Vagina (tissue), 2 donors: ENCODE data around the gene MGMT. TPM values are rescaled to one million over a fixed set of nuclear protein-coding genes. Genes with fewer than 3 reads are reported as not detected.

Experiments
- DNase-seq, 2 donors: peaks; one replicate each; pipeline ENCODE4 v3.0.0-alpha.2; 2017; ENCODE audit errors: extremely low spot score in 2 of 2
- H3K27ac ChIP-seq: fragments of 200-600 bp; sonication (generic); one replicate; pipeline ENCODE4 v1.5.1; 2019
- H3K27me3 ChIP-seq: fragments of 200-600 bp; sonication (generic); one replicate; pipeline ENCODE4 v1.5.1; 2019
- H3K36me3 ChIP-seq, 2 donors: fragments of 200-600 bp; sonication (generic); one replicate each; pipeline ENCODE4 v1.5.1; 2017 to 2019
- H3K4me1 ChIP-seq: fragments of 200-600 bp; sonication (generic); one replicate; pipeline ENCODE4 v1.5.1; 2019
- H3K4me3 ChIP-seq, 2 donors: fragments of 200-600 bp; sonication (generic); 1 replicate in 1 of 2; 2 replicates in 1 of 2; pipeline ENCODE4 v1.5.1; 2016 to 2019
- H3K9me3 ChIP-seq: fragments of 200-600 bp; sonication (generic); one replicate; pipeline ENCODE4 v1.5.1; 2019
- POLR2A ChIP-seq, 2 donors: fragments of 450-650 bp; IDR thresholded peaks; one replicate each; pipeline ENCODE4 v1.6.1; 2017; ENCODE audit warnings: antibody characterized with exemption in 2 of 2, mild to moderate bottlenecking in 2 of 2, moderate library complexity in 2 of 2
- POLR2AphosphoS5 ChIP-seq, 2 donors: sonication (generic); formaldehyde crosslinking; IDR thresholded peaks; one replicate each; pipeline ENCODE4 v1.9.0; 2017; ENCODE audit warnings: antibody characterized with exemption in 2 of 2, mild to moderate bottlenecking in 2 of 2, low read depth in 1 of 2; ENCODE audit not compliant: insufficient read depth in 1 of 2
- intact Hi-C: fragments of 100-400 bp; cut with DNase I; formaldehyde crosslinking; loops from one replicate; pipeline ENCODE4 v1.15.1; 2023
- total RNA-seq: library from RNA; depleted of rRNA; stranded (reverse); fragments of >200 nt; gene quantifications from one replicate; pipeline ENCODE4 v1.2.3, GENCODE V29; 2016
- TF ChIP-seq, protein P1 (sequence below), 3 experiments: fragments of 450-650 bp in 2 of 3; fragments of 200-600 bp in 1 of 3; sonication (generic) in 1 of 3; IDR thresholded peaks; one replicate each; pipeline ENCODE4 v1.5.1; 2017 to 2019; ENCODE audit warnings: antibody characterized with exemption in 3 of 3, mild to moderate bottlenecking in 2 of 3, moderate library complexity in 2 of 3

The MGMT gene
- total RNA-seq, 1 donor from 2014 or later: 16.0 TPM

DNA sequence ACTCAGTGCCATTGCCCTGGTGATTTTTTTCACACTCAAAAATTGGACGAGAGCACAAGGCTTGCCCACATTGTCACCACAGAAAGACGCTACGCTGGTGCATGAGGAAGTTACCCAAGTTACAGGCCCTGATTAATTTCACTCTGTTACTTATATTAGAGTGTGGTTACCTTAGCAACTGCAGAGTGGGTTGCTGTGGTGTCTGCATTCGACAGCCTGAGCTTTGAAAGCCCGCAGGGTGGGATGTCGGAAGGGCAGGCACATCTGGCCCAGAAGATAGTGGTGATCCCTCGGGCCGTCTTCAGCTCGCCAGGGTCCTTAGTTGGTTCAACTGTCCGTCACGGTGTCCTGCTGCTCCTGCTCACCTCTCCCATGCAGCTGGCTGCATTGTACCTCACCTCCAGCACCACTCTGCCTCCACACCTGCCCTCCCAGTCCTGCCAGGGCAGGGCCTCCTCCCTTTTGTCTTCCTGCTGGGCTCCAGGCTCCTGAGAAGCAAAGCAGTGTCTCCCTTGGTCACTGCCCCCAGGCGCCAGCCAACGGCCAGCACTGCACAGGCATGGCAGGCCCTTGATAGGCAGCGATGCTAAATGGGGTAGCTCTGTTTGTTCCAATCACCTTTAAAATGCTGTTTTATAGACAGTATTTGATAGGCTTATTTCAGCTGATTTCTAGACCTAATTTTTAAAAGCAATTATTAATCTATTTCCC, 329.8 kb downstream of the MGMT start:
- no peak for DNase-seq

DNA sequence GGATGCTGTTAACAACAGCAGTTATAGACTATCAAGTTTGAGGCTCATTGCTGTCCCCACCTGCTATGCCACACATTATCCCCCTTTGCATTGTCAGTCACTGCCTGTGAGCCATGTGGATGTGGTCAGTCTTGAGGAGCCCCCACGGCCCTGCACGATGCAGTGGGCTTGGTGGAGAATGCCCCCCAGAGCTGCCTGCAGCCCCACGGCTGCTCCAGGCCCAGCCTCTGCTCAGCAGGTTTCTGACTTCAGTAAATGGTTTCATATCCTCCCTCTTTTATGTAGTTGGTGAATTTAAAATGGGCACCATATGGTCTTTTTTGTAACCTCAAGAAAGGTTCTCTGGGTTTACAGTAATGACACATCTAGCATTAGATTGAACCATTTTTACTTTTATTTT, 332.9 kb downstream of the MGMT start:
- intact Hi-C loops: no loop called here
- TF ChIP-seq POLR2A (IDR thresholded peaks at IDR 0.05) (no peak), POLR2AphosphoS5 (IDR thresholded peaks at IDR 0.05; ENCODE audit: insufficient read depth in 1 of 2, low read depth in 1 of 2) (no peak)
- TF ChIP-seq, protein P1, sequence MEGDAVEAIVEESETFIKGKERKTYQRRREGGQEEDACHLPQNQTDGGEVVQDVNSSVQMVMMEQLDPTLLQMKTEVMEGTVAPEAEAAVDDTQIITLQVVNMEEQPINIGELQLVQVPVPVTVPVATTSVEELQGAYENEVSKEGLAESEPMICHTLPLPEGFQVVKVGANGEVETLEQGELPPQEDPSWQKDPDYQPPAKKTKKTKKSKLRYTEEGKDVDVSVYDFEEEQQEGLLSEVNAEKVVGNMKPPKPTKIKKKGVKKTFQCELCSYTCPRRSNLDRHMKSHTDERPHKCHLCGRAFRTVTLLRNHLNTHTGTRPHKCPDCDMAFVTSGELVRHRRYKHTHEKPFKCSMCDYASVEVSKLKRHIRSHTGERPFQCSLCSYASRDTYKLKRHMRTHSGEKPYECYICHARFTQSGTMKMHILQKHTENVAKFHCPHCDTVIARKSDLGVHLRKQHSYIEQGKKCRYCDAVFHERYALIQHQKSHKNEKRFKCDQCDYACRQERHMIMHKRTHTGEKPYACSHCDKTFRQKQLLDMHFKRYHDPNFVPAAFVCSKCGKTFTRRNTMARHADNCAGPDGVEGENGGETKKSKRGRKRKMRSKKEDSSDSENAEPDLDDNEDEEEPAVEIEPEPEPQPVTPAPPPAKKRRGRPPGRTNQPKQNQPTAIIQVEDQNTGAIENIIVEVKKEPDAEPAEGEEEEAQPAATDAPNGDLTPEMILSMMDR (IDR thresholded peaks at IDR 0.05): no peak
- no peaks in the 10 kb centered on the region for H3K4me1 ChIP-seq
- H3K4me3 ChIP-seq: no peak overlapping the region
- no peaks in the 10 kb centered on the region for H3K27me3 ChIP-seq
- no peaks in the 10 kb centered on the region for H3K9me3 ChIP-seq
- H3K36me3 ChIP-seq: no peaks in the 10 kb centered on the region
- no peak overlapping the region for H3K27ac ChIP-seq
- peak in 1 of 2 donors; percentile 2 for DNase-seq

More for the DNA sequence above, 329.8 kb downstream of the MGMT start:
- H3K4me1 ChIP-seq: no peaks in the 10 kb centered on the region
- H3K27me3 ChIP-seq: no peaks in the 10 kb centered on the region
- no peak overlapping the region for H3K27ac ChIP-seq
- intact Hi-C loops: no loop called here
- H3K9me3 ChIP-seq: no peaks in the 10 kb centered on the region
- TF ChIP-seq, protein P1 (IDR thresholded peaks at IDR 0.05): no peak
- no peak for TF ChIP-seq POLR2A (IDR thresholded peaks at IDR 0.05)
- no peak for TF ChIP-seq POLR2AphosphoS5 (IDR thresholded peaks at IDR 0.05; ENCODE audit: insufficient read depth in 1 of 2, low read depth in 1 of 2)
- H3K36me3 ChIP-seq: no peaks in the 10 kb centered on the region
- H3K4me3 ChIP-seq: no peak overlapping the region

DNA sequence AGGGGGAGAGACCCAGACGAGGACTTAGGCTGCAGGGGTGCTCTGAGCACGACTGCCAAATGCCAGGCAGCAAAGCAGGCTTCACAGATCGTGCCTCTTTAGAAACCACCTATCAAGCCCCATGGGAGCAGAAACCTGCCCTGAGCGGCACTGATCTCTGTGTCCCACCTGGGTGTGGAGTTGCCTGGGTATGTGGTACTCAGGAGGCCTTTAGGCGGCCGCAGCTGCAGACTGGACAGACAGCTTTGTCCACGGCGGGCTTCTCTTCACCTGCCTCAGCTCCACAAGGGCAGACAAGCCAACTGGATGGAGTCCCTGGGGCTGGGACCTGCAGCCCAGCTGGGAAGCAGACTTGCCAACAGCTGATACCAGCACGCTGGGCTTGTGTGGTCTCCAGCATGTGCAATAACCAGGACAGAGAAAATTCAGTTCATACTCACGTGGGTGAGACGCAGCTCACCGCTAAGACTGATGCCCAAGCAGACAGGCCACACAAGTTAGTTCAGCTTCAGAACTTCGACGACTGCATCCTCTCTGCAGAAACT, 333.8 kb downstream of the MGMT start:
- no peak overlapping the region for H3K27ac ChIP-seq
- DNase-seq: peak in 1 of 2 donors; percentile 67
- TF ChIP-seq POLR2AphosphoS5 (IDR thresholded peaks at IDR 0.05; ENCODE audit: insufficient read depth in 1 of 2, low read depth in 1 of 2): no peak
- TF ChIP-seq, protein P1 (IDR thresholded peaks at IDR 0.05): no peak
- TF ChIP-seq POLR2A (IDR thresholded peaks at IDR 0.05): no peak
- H3K9me3 ChIP-seq: no peaks in the 10 kb centered on the region
- intact Hi-C loops: no loop called here
- H3K4me1 ChIP-seq: no peaks in the 10 kb centered on the region
- no peaks in the 10 kb centered on the region for H3K27me3 ChIP-seq
- H3K4me3 ChIP-seq: no peak overlapping the region
- H3K36me3 ChIP-seq: no peaks in the 10 kb centered on the region

DNA sequence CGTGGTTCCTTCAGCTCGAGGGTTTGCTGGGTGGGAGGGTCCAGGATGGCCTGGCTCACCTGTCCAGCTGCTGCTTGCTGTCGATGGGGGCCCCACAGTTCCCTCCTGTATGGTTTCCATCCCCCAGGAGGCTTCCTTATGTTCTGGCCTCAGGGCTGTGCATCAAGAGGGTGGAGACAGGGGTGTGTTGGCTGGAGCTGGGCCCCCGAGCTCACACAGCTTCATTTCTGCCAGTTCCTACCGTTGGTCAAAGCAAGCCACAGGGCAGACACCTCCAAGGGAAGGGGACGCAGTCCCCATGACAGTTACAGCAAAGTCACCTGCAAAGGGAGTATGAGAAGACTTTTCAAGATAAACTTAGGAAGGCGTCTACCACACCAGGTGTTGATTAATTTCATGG, 340.2 kb downstream of the MGMT start:
- Histone ChIP-seq H3K4me1 (no peaks in the 10 kb centered on the region), H3K27ac (no peak overlapping the region), H3K4me3 (no peak overlapping the region), H3K36me3 (no peaks in the 10 kb centered on the region), H3K9me3 (no peaks in the 10 kb centered on the region), H3K27me3 (no peaks in the 10 kb centered on the region)
- peak in 1 of 2 donors; percentile 72 for DNase-seq
- intact Hi-C loops: no loop called here
- TF ChIP-seq POLR2AphosphoS5 (IDR thresholded peaks at IDR 0.05; ENCODE audit: insufficient read depth in 1 of 2, low read depth in 1 of 2) (no peak), POLR2A (IDR thresholded peaks at IDR 0.05) (no peak)
- TF ChIP-seq, protein P1 (IDR thresholded peaks at IDR 0.05): no peak
